ENCODE measurements around the gene PRMT1. TPM values are rescaled to one million over a fixed set of nuclear protein-coding genes. Genes with fewer than 3 reads are reported as not detected.

The PRMT1 gene
- 248 and 251 TPM in 2 replicates for total RNA-seq

GRCh38 chr19:49677231-49677900 is at the start of gene PRMT1:
TSS of gene PRMT1 (plus strand) at chr19:49677271. CDS start at chr19:49677281, 10 bp downstream.

GRCh38 chr19:49640113-49640898 is 36.8 kb upstream of the PRMT1 start, which contains the start of gene RRAS:
TSS of gene RRAS (minus strand) at chr19:49640143. CDS start at chr19:49640098, 45 bp downstream.

GRCh38 chr19:49641688-49642491 is 35.2 kb upstream of the PRMT1 start, which contains the start of gene SCAF1:
TSS of gene SCAF1 (plus strand) at chr19:49642209. CDS start at chr19:49645027, 2,818 bp downstream.

GRCh38 chr19:49665351-49666119 is 11.5 kb upstream of the PRMT1 start, which contains the start of the genes BCL2L12 and IRF3:
TSS of gene BCL2L12 (plus strand) at chr19:49665933. CDS start at chr19:49666693, 760 bp downstream.
TSS of gene IRF3 (minus strand) at chr19:49665857. CDS start at chr19:49664838, 1,019 bp downstream.

GRCh38 chr19:49689133-49690078 is 12.3 kb downstream of the PRMT1 start, which contains the start of gene ADM5:
TSS of gene ADM5 (plus strand) at chr19:49689594. CDS start at chr19:49689838, 244 bp downstream.

GRCh38 chr19:49690656-49691242 is 13.7 kb downstream of the PRMT1 start, which contains the start of gene CPT1C:
TSS of gene CPT1C (plus strand) at chr19:49691116. CDS start at chr19:49692253, 1,137 bp downstream.

Other genes with a start within 250 kb of the PRMT1 start
- not detected in 2 replicates for gene SLC17A7, start 235.7 kb upstream of the PRMT1 start, total RNA-seq
- 71.0 and 89.9 TPM in 2 replicates for gene PIH1D1, start 225.5 kb upstream of the PRMT1 start, total RNA-seq
- 31.1 and 48.8 TPM in 2 replicates for gene ALDH16A1, start 224.0 kb upstream of the PRMT1 start, total RNA-seq
- 3.2 and 5.0 TPM in 2 replicates for gene FLT3LG, start 203.1 kb upstream of the PRMT1 start, total RNA-seq
- gene RPL13A, start 189.7 kb upstream of the PRMT1 start, total RNA-seq = 3,850 and 3,885 TPM in 2 replicates
- gene RPS11, start 180.8 kb upstream of the PRMT1 start, total RNA-seq = 4,588 and 4,689 TPM in 2 replicates
- gene FCGRT, start 164.6 kb upstream of the PRMT1 start, total RNA-seq = 130 and 246 TPM in 2 replicates
- gene RCN3, start 149.3 kb upstream of the PRMT1 start, total RNA-seq = 274 and 377 TPM in 2 replicates
- 56.3 and 65.0 TPM in 2 replicates for gene NOSIP, start 96.7 kb upstream of the PRMT1 start, total RNA-seq
- gene PRRG2, start 96.0 kb upstream of the PRMT1 start, total RNA-seq = not detected in 2 replicates
- gene PRR12, start 86.1 kb upstream of the PRMT1 start, total RNA-seq = 4.4 and 5.2 TPM in 2 replicates
- 108 and 112 TPM in 2 replicates for gene RRAS, start 37.1 kb upstream of the PRMT1 start, total RNA-seq
- 21.1 and 25.8 TPM in 2 replicates for gene SCAF1, start 35.1 kb upstream of the PRMT1 start, total RNA-seq
- gene IRF3, start 11.4 kb upstream of the PRMT1 start, total RNA-seq = 52.7 and 69.3 TPM in 2 replicates
- gene BCL2L12, start 11.3 kb upstream of the PRMT1 start, total RNA-seq = 7.8 and 12.5 TPM in 2 replicates
- gene ADM5, start 12.3 kb downstream of the PRMT1 start, total RNA-seq = 0.72 TPM in 1 of 2 replicates, not detected in the other
- 8.8 and 11.2 TPM in 2 replicates for gene CPT1C, start 13.8 kb downstream of the PRMT1 start, total RNA-seq
- gene TSKS, start 86.0 kb downstream of the PRMT1 start, total RNA-seq = 0.54 and 0.65 TPM in 2 replicates
- 189 and 206 TPM in 2 replicates for gene AP2A1, start 89.7 kb downstream of the PRMT1 start, total RNA-seq
- gene FUZ, start 136.0 kb downstream of the PRMT1 start, total RNA-seq = 12.2 and 15.2 TPM in 2 replicates
- 20.3 and 20.9 TPM in 2 replicates for gene MED25, start 141.0 kb downstream of the PRMT1 start, total RNA-seq
- 72.9 and 91.9 TPM in 2 replicates for gene PTOV1, start 173.9 kb downstream of the PRMT1 start, total RNA-seq
- 25.3 and 57.9 TPM in 2 replicates for gene PNKP, start 190.3 kb downstream of the PRMT1 start, total RNA-seq
- 23.7 and 28.3 TPM in 2 replicates for gene AKT1S1, start 200.1 kb downstream of the PRMT1 start, total RNA-seq
- gene TBC1D17, start 200.4 kb downstream of the PRMT1 start, total RNA-seq = 20.4 and 27.7 TPM in 2 replicates
- gene IL4I1, start 219.6 kb downstream of the PRMT1 start, total RNA-seq = not detected in 2 replicates

Data from cardiac atrium fibroblast (primary cell).